ENCODE results near the gene LEF1. TPM values are rescaled to one million over a fixed set of nuclear protein-coding genes. Genes with fewer than 3 reads are reported as not detected.

The LEF1 gene
- total RNA-seq, 1 donor = 0.63 TPM

DNA sequence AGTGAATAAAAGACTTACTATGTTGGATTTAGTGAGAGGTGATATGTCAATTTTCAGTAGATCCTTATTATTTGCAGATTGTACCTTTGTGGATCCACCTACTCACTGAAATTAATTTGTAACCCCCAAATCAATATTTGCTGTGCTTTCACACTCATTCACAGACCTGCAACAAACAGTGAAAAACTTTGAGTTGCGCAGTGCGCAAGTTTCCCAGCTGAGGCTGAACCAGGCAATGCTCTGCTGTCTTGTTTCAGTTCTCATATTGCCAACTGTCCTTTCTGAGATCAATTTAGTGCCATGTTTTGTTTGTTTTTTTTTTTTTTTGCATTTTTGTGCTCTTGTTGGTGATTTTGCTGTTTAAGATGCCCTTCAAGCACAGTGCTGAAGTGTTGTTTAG is 40.8 kb upstream of the LEF1 start:
- TF ChIP-seq CTCF (IDR thresholded peaks at IDR 0.05; ENCODE audit: insufficient read depth, low read length) = no peak
- H3K4me3 ChIP-seq (ENCODE audit: low read depth, low read length) = no peak overlapping the region
- no peak for DNase-seq (ENCODE audit: low read depth)

- DNase-seq (ENCODE audit: low read depth) = no peak
- no peak overlapping the region for H3K4me3 ChIP-seq (ENCODE audit: low read depth, low read length)
- no peak for TF ChIP-seq CTCF (IDR thresholded peaks at IDR 0.05; ENCODE audit: insufficient read depth, low read length)
These were observed 37.1 kb upstream of the LEF1 start for GRCh38 chr4:108205859-108206258.

DNA sequence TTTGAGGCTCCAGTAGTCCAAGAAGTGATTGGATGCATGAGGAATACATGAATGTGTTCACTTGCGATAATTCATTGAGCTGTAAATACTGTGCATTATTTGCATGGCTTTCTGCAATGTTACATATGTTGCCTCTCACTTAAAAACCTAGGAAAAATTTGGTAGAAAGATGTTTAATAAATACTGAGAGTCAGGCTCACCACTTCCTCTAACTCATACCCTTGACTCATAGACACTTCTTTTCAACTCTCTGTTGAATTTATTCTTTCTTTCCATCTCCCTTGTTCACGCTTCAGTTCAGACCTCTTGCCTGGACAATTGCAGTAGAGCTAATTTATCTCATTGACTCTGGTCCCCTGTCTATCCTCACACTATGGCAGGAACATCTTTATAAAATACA is 35.8 kb upstream of the LEF1 start:
- no peak for DNase-seq (ENCODE audit: low read depth)

GRCh38 chr4:108203377-108203776 is 34.6 kb upstream of the LEF1 start:
- no peak for TF ChIP-seq CTCF (IDR thresholded peaks at IDR 0.05; ENCODE audit: insufficient read depth, low read length)
- no peak for DNase-seq (ENCODE audit: low read depth)
- H3K4me3 ChIP-seq (ENCODE audit: low read depth, low read length) = no peak overlapping the region

More for the DNA sequence above, 35.8 kb upstream of the LEF1 start:
- H3K4me3 ChIP-seq (ENCODE audit: low read depth, low read length) = no peak overlapping the region
- no peak for TF ChIP-seq CTCF (IDR thresholded peaks at IDR 0.05; ENCODE audit: insufficient read depth, low read length)

DNA sequence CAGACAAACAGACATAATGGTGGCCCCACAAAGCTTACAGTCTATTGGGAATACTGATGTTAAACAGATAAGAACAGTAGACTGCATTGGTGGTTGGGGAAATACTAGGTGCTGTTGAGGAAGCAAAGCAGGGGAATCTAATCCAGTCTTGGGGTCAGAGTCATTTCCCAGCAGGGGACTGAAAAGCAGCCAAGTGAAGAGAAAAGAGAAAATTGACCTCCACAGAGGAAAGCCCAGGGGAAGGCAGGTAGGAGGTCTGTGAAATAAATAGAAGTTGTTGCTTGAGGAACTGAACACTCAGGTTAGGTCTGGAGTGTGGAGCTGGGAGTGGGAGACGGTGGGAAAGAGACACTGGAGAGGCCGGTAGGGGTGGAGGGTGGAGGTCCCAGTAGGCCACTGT is 33.0 kb upstream of the LEF1 start:
- H3K4me3 ChIP-seq (ENCODE audit: low read depth, low read length) = no peak overlapping the region
- no peak for TF ChIP-seq CTCF (IDR thresholded peaks at IDR 0.05; ENCODE audit: insufficient read depth, low read length)
- DNase-seq (ENCODE audit: low read depth) = no peak

GRCh38 chr4:108199881-108200280 is 31.1 kb upstream of the LEF1 start:
- no peak overlapping the region for H3K4me3 ChIP-seq (ENCODE audit: low read depth, low read length)
- no peak for TF ChIP-seq CTCF (IDR thresholded peaks at IDR 0.05; ENCODE audit: insufficient read depth, low read length)
- DNase-seq (ENCODE audit: low read depth) = no peak

GRCh38 chr4:108193886-108194672 is 25.3 kb upstream of the LEF1 start:
- DNase-seq (ENCODE audit: low read depth) = no peak
- TF ChIP-seq CTCF (IDR thresholded peaks at IDR 0.05; ENCODE audit: insufficient read depth, low read length) = no peak
- no peak overlapping the region for H3K4me3 ChIP-seq (ENCODE audit: low read depth, low read length)
